ENCODE data around the gene USP3.

USP3 gene

GRCh38 chr15:63602595-63602994 lies 98.2 kb downstream of the USP3 start:
- TF ChIP-seq POLR2AphosphoS5 (IDR thresholded peaks at IDR 0.05; ENCODE audit: low read depth, low read length), result no peak
- TF ChIP-seq SIN3A (IDR thresholded peaks at IDR 0.05; ENCODE audit: borderline replicate concordance, insufficient read depth, low read length), result no peak
- no peak for TF ChIP-seq TAF1 (IDR thresholded peaks at IDR 0.05; ENCODE audit: borderline replicate concordance, insufficient read depth, low read length)
- no peak for TF ChIP-seq FOXP2 (optimal IDR thresholded peaks at IDR 0.05; ENCODE audit: borderline replicate concordance, extremely low read depth, extremely low read length, insufficient read depth)
- TF ChIP-seq, protein P1, sequence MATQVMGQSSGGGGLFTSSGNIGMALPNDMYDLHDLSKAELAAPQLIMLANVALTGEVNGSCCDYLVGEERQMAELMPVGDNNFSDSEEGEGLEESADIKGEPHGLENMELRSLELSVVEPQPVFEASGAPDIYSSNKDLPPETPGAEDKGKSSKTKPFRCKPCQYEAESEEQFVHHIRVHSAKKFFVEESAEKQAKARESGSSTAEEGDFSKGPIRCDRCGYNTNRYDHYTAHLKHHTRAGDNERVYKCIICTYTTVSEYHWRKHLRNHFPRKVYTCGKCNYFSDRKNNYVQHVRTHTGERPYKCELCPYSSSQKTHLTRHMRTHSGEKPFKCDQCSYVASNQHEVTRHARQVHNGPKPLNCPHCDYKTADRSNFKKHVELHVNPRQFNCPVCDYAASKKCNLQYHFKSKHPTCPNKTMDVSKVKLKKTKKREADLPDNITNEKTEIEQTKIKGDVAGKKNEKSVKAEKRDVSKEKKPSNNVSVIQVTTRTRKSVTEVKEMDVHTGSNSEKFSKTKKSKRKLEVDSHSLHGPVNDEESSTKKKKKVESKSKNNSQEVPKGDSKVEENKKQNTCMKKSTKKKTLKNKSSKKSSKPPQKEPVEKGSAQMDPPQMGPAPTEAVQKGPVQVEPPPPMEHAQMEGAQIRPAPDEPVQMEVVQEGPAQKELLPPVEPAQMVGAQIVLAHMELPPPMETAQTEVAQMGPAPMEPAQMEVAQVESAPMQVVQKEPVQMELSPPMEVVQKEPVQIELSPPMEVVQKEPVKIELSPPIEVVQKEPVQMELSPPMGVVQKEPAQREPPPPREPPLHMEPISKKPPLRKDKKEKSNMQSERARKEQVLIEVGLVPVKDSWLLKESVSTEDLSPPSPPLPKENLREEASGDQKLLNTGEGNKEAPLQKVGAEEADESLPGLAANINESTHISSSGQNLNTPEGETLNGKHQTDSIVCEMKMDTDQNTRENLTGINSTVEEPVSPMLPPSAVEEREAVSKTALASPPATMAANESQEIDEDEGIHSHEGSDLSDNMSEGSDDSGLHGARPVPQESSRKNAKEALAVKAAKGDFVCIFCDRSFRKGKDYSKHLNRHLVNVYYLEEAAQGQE (IDR thresholded peaks at IDR 0.05; ENCODE audit: insufficient read depth in 1 of 2, low read depth in 2 of 2, low read length in 2 of 2), result no peak

- TF ChIP-seq POLR2AphosphoS5 (IDR thresholded peaks at IDR 0.05; ENCODE audit: low read depth, low read length) (no peak), FOXP2 (optimal IDR thresholded peaks at IDR 0.05; ENCODE audit: borderline replicate concordance, extremely low read depth, extremely low read length, insufficient read depth) (no peak), TAF1 (IDR thresholded peaks at IDR 0.05; ENCODE audit: borderline replicate concordance, insufficient read depth, low read length) (no peak), SIN3A (IDR thresholded peaks at IDR 0.05; ENCODE audit: borderline replicate concordance, insufficient read depth, low read length) (no peak)
- TF ChIP-seq, protein P1 (IDR thresholded peaks at IDR 0.05; ENCODE audit: insufficient read depth in 1 of 2, low read depth in 2 of 2, low read length in 2 of 2), result no peak
Observed at GRCh38 chr15:63603516-63603915, 99.1 kb downstream of the USP3 start.

DNA sequence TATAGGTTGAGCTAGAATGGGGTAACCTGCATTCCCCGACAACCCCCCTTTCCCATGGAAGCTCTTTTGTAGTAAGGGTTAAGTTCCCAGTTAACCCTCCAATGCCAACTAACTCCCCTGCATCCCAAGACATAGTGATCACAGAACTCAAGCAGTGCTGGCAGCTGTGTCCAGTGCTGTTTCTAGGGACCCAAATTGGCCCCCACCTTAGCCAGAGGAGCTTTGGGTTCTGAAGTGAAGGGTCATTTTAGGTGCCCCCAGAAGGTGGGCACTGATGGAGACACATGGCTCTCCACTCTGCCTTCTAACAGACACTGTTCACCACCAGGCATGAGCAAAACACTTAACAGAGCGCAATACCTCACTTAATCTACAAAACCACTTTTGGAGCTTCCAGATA lies 99.9 kb downstream of the USP3 start:
- TF ChIP-seq SIN3A (IDR thresholded peaks at IDR 0.05; ENCODE audit: borderline replicate concordance, insufficient read depth, low read length), result no peak
- no peak for TF ChIP-seq FOXP2 (optimal IDR thresholded peaks at IDR 0.05; ENCODE audit: borderline replicate concordance, extremely low read depth, extremely low read length, insufficient read depth)

DNA sequence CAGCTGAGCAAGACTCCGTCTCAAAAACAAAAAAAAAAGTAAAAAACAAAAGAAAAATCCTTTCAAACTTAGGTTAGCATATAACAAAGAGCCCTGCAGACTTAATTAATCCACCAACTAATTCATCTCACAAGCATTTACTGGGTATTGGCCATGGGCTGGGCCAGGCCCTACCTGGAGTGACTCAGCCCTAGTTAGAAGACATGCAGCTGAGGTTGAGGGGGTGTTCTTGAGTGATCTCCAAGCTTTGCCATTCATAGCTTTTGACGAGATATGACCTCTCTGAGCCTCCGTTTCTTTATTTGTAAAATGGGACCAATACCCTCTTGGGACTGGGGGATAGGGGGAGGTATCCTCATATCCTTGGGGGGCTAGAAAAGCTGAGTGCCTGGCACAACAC lies 100.6 kb downstream of the USP3 start:
- TF ChIP-seq POLR2AphosphoS5 (IDR thresholded peaks at IDR 0.05; ENCODE audit: low read depth, low read length) (no peak), FOXP2 (optimal IDR thresholded peaks at IDR 0.05; ENCODE audit: borderline replicate concordance, extremely low read depth, extremely low read length, insufficient read depth) (no peak), SIN3A (IDR thresholded peaks at IDR 0.05; ENCODE audit: borderline replicate concordance, insufficient read depth, low read length) (no peak), TAF1 (IDR thresholded peaks at IDR 0.05; ENCODE audit: borderline replicate concordance, insufficient read depth, low read length) (no peak)
- TF ChIP-seq, protein P1 (IDR thresholded peaks at IDR 0.05; ENCODE audit: insufficient read depth in 1 of 2, low read depth in 2 of 2, low read length in 2 of 2), result no peak

DNA sequence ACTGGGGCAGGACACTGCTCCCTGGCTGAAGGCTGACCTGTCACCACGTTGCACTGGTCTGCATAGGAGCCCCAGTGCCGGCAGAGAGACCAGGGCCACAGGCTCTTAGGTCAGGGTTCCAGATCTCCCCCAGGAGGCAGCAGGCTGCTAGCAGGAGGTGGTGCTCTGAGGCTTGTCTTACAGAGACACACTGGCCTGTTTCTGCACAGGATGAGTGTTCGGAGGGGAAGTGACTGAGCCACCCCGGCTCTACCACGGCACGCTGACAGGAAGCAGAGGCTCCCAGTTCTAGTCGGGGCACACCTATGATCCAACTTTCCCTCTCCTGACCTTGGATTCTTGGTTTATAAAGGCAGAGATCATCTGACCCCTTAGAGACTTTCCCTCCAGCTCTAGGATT lies 101.4 kb downstream of the USP3 start:
- TF ChIP-seq POLR2AphosphoS5 (IDR thresholded peaks at IDR 0.05; ENCODE audit: low read depth, low read length), result no peak
- TF ChIP-seq FOXP2 (optimal IDR thresholded peaks at IDR 0.05; ENCODE audit: borderline replicate concordance, extremely low read depth, extremely low read length, insufficient read depth), result no peak
- TF ChIP-seq, protein P1 (IDR thresholded peaks at IDR 0.05; ENCODE audit: insufficient read depth in 1 of 2, low read depth in 2 of 2, low read length in 2 of 2), result no peak
- TF ChIP-seq TAF1 (IDR thresholded peaks at IDR 0.05; ENCODE audit: borderline replicate concordance, insufficient read depth, low read length), result no peak
- TF ChIP-seq SIN3A (IDR thresholded peaks at IDR 0.05; ENCODE audit: borderline replicate concordance, insufficient read depth, low read length), result no peak

Measured in PFSK-1 (cell line).